ENCODE measurements around the gene VPS16.
A peak's percentile ranks its signal among the peaks of the same experiment; 100 is the strongest.

Gene VPS16

GRCh38 chr20:2871661-2872458 lies 31.3 kb downstream of the VPS16 start:
- TF ChIP-seq ZEB2 (tag by site-specific recombination; IDR thresholded peaks at IDR 0.05): no peak
- no peak for TF ChIP-seq KLF1 (tag by site-specific recombination; IDR thresholded peaks at IDR 0.05)
- TF ChIP-seq YY2 (tag by site-specific recombination; IDR thresholded peaks at IDR 0.05): no peak
- no peak for TF ChIP-seq PRDM10 (tag by site-specific recombination; IDR thresholded peaks at IDR 0.05)
- TF ChIP-seq ZNF423 (tag by site-specific recombination; IDR thresholded peaks at IDR 0.05): no peak
- TF ChIP-seq BCL11B (tag by site-specific recombination; IDR thresholded peaks at IDR 0.05; ENCODE audit: low read depth): no peak
- 0 out of 2 replicates have a peak, but pooled peaks have one; percentile 27 for TF ChIP-seq ZNF18 (tag by site-specific recombination; IDR thresholded peaks at IDR 0.05)
- TF ChIP-seq ZNF600 (tag by site-specific recombination; IDR thresholded peaks at IDR 0.05): no peak
- TF ChIP-seq SP7 (tag by site-specific recombination; IDR thresholded peaks at IDR 0.05): no peak
- no peak for TF ChIP-seq ZNF660 (tag by site-specific recombination; IDR thresholded peaks at IDR 0.05)
- TF ChIP-seq ZNF791 (tag by site-specific recombination; IDR thresholded peaks at IDR 0.05): no peak
- no peak for TF ChIP-seq ZBTB10 (tag by site-specific recombination; IDR thresholded peaks at IDR 0.05)
- TF ChIP-seq ZBTB17 (tag by site-specific recombination; IDR thresholded peaks at IDR 0.05): no peak
- TF ChIP-seq IKZF3 (tag by site-specific recombination; IDR thresholded peaks at IDR 0.05): no peak
- TF ChIP-seq EGR2 (tag by site-specific recombination; IDR thresholded peaks at IDR 0.05; ENCODE audit: low read depth): 0 out of 2 replicates have a peak, but pooled peaks have one; percentile 19
- no peak for TF ChIP-seq ZNF701 (tag by site-specific recombination; IDR thresholded peaks at IDR 0.05)
- TF ChIP-seq HOXC10 (CRISPR knock-in tag; IDR thresholded peaks at IDR 0.05): no peak
- no peak for TF ChIP-seq ZNF311 (tag by site-specific recombination; IDR thresholded peaks at IDR 0.05; ENCODE audit: borderline replicate concordance)
- peak; percentile 35; the same call in 1 of the 2 replicates for TF ChIP-seq ZFHX2 (tag by site-specific recombination; conservative IDR thresholded peaks at IDR 0.05)
- TF ChIP-seq ZNF514 (tag by site-specific recombination; IDR thresholded peaks at IDR 0.05): no peak
- no peak for TF ChIP-seq ZNF16 (tag by site-specific recombination; IDR thresholded peaks at IDR 0.05; ENCODE audit: low read depth)
- TF ChIP-seq ZNF830 (tag by site-specific recombination; IDR thresholded peaks at IDR 0.05; ENCODE audit: low read depth): no peak
- TF ChIP-seq PRDM1 (tag by site-specific recombination; IDR thresholded peaks at IDR 0.05): peak; percentile 86
- TF ChIP-seq ZNF174 (tag by site-specific recombination; IDR thresholded peaks at IDR 0.05): no peak
- 0 out of 2 replicates have a peak, but pooled peaks have one; percentile 23 for TF ChIP-seq SP2 (tag by site-specific recombination; IDR thresholded peaks at IDR 0.05)
- no peaks in the 10 kb centered on the region for H3K9me3 ChIP-seq (ENCODE audit: control insufficient read depth, insufficient read depth, low read depth, low read length)
- no peak overlapping the region; the same call in 1 of the 2 replicates for H3K27ac ChIP-seq (ENCODE audit: extremely low read depth, low read depth, low read length)
- H3K4me1 ChIP-seq (ENCODE audit: control insufficient read depth, insufficient read depth, low read length): peaks cover 15% of the 10 kb centered on the region
- ChIA-PET CTCF (interaction anchor here (2.0 to 2.4 kb wide), 2 partner anchors 21 to 129 kb away, joined by 9 to 10 read pairs; no protein-coding TSS in a partner anchor), POLR2A (no interaction called here)
- H3K36me3 ChIP-seq (ENCODE audit: control insufficient read depth in 2 of 2, insufficient read depth in 1 of 2, low read length in 2 of 2): peaks cover 0 to 9% of the 10 kb centered on the region in 2 experiments; a peak in 1 of 3 replicates
- peak overlapping the region; percentile 44; the same call in 1 of the 2 replicates for H3K4me3 ChIP-seq (ENCODE audit: low read depth, low read length)
